Measurements from ENCODE around the gene CST8. TPM values are rescaled to one million over a fixed set of nuclear protein-coding genes. Genes with fewer than 3 reads are reported as not detected.

Gene CST8
- total RNA-seq, 1 donor from 2014 or later, result not detected

DNA sequence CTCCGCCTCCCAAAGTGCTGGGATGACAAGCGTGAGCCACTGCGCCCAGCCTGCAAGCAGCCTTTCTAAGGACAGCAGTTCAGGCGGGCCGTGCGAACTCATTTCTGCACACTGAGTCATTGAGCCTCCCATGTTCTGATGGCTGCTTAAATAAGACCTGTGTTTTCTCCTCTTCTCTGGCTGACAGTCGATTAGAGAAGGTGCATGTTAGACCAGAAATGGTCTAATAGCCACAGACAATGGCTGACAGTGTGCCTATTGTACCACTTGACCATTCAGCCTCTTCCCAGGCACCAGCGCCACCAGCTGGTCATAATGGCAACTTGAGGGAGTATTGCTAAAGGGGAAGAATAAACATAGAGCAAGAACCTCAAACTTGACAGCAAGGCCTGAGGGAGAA lies 44.4 kb upstream of the CST8 start:
- no peak overlapping the region for H3K4me3 ChIP-seq
- TF ChIP-seq POLR2A (IDR thresholded peaks at IDR 0.05) (no peak), POLR2AphosphoS5 (IDR thresholded peaks at IDR 0.05; ENCODE audit: insufficient read depth in 1 of 2, low read depth in 1 of 2) (no peak)
- TF ChIP-seq, protein P1, sequence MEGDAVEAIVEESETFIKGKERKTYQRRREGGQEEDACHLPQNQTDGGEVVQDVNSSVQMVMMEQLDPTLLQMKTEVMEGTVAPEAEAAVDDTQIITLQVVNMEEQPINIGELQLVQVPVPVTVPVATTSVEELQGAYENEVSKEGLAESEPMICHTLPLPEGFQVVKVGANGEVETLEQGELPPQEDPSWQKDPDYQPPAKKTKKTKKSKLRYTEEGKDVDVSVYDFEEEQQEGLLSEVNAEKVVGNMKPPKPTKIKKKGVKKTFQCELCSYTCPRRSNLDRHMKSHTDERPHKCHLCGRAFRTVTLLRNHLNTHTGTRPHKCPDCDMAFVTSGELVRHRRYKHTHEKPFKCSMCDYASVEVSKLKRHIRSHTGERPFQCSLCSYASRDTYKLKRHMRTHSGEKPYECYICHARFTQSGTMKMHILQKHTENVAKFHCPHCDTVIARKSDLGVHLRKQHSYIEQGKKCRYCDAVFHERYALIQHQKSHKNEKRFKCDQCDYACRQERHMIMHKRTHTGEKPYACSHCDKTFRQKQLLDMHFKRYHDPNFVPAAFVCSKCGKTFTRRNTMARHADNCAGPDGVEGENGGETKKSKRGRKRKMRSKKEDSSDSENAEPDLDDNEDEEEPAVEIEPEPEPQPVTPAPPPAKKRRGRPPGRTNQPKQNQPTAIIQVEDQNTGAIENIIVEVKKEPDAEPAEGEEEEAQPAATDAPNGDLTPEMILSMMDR (IDR thresholded peaks at IDR 0.05), result no peak
- H3K27me3 ChIP-seq, result no peaks in the 10 kb centered on the region
- H3K9me3 ChIP-seq, result no peaks in the 10 kb centered on the region
- H3K4me1 ChIP-seq, result no peaks in the 10 kb centered on the region
- no peaks in the 10 kb centered on the region for H3K36me3 ChIP-seq
- intact Hi-C loops (cut with DNase I), result loop anchor here (10.0 kb wide), 1 partner anchor 218 kb away; no protein-coding TSS in a partner anchor
- DNase-seq (ENCODE audit: extremely low spot score in 2 of 2), result no peak
- no peak overlapping the region for H3K27ac ChIP-seq

DNA sequence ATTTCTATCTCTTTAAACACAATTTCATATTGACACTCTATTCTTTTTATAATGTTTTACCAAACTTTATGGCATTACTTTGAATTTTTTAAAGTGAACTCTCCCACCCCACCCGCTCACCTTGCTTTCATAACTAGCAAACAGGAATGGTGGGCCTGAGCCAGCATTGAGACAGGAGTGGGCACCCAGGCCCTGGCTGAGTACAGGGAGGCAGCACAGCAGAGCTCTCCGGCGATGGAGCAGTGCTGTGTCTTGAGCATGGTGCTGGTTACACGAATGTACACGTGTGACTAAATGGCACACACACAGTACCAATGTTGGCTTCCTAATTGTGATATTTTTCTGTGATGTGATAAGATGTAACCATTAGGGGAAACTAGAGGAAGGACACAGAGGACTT lies 42.8 kb upstream of the CST8 start:
- H3K4me1 ChIP-seq, result no peaks in the 10 kb centered on the region
- H3K27me3 ChIP-seq, result no peaks in the 10 kb centered on the region
- TF ChIP-seq, protein P1 (IDR thresholded peaks at IDR 0.05), result no peak
- no peak for TF ChIP-seq POLR2AphosphoS5 (IDR thresholded peaks at IDR 0.05; ENCODE audit: insufficient read depth in 1 of 2, low read depth in 1 of 2)
- no peak for TF ChIP-seq POLR2A (IDR thresholded peaks at IDR 0.05)
- intact Hi-C loops (cut with DNase I), result loop anchor here (10.0 kb wide), 1 partner anchor 217 kb away; no protein-coding TSS in a partner anchor
- no peaks in the 10 kb centered on the region for H3K36me3 ChIP-seq
- DNase-seq (ENCODE audit: extremely low spot score in 2 of 2), result no peak
- no peaks in the 10 kb centered on the region for H3K9me3 ChIP-seq
- H3K4me3 ChIP-seq, result no peak overlapping the region
- H3K27ac ChIP-seq, result no peak overlapping the region

DNA sequence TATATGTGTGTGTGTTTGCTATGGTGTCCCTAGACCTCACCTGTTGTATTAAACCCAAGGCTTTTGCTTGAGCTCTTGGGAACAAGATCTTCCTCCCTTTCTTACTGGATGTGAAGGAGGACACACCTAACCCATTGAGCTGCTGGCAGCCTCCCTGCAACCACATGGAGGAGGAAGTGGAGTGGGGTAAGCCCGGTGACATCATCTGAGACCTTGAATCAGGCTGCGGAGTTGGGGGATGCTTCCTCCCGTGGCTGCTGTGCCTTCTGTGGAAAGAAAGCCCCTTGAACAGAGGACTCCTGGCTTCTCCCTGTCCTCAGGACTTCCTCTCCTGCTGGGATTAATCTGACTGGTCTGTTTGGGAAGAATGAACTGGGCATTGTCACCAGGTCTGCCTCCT lies 41.5 kb upstream of the CST8 start:
- TF ChIP-seq, protein P1 (IDR thresholded peaks at IDR 0.05), result no peak
- TF ChIP-seq POLR2A (IDR thresholded peaks at IDR 0.05), result no peak
- TF ChIP-seq POLR2AphosphoS5 (IDR thresholded peaks at IDR 0.05; ENCODE audit: insufficient read depth in 1 of 2, low read depth in 1 of 2), result no peak
- intact Hi-C loops (cut with DNase I), result loop anchor here (10.0 kb wide), 1 partner anchor 215 kb away; no protein-coding TSS in a partner anchor
- H3K27me3 ChIP-seq, result no peaks in the 10 kb centered on the region
- H3K36me3 ChIP-seq, result no peaks in the 10 kb centered on the region
- no peak overlapping the region for H3K27ac ChIP-seq
- DNase-seq (ENCODE audit: extremely low spot score in 2 of 2), result no peak
- no peaks in the 10 kb centered on the region for H3K4me1 ChIP-seq
- no peaks in the 10 kb centered on the region for H3K9me3 ChIP-seq
- H3K4me3 ChIP-seq, result no peak overlapping the region

DNA sequence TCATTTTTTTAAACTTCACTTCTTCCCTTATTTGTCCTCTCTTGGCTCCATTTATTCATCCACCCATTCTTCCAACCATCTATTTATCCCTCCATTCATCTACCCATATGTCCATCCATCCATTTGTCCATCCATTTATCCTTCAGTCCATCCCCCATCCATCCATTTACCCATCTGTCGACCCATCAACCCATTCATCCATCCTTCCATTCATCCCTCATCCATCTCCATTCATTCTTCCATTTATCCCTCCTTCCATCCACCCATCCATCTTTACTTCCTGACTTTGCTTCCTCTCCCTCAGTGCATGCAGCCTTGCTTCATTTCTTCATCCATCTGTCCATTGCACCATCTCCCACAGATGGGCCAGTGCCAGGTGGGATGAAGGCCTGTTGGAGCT lies 40.0 kb upstream of the CST8 start:
- no peaks in the 10 kb centered on the region for H3K36me3 ChIP-seq
- H3K4me3 ChIP-seq, result no peak overlapping the region
- TF ChIP-seq, protein P1 (IDR thresholded peaks at IDR 0.05), result no peak
- TF ChIP-seq POLR2AphosphoS5 (IDR thresholded peaks at IDR 0.05; ENCODE audit: insufficient read depth in 1 of 2, low read depth in 1 of 2) (no peak), POLR2A (IDR thresholded peaks at IDR 0.05) (no peak)
- DNase-seq (ENCODE audit: extremely low spot score in 2 of 2), result no peak
- no peak overlapping the region for H3K27ac ChIP-seq
- no peaks in the 10 kb centered on the region for H3K27me3 ChIP-seq
- intact Hi-C loops (cut with DNase I), result no loop called here
- H3K9me3 ChIP-seq, result no peaks in the 10 kb centered on the region
- no peaks in the 10 kb centered on the region for H3K4me1 ChIP-seq

DNA sequence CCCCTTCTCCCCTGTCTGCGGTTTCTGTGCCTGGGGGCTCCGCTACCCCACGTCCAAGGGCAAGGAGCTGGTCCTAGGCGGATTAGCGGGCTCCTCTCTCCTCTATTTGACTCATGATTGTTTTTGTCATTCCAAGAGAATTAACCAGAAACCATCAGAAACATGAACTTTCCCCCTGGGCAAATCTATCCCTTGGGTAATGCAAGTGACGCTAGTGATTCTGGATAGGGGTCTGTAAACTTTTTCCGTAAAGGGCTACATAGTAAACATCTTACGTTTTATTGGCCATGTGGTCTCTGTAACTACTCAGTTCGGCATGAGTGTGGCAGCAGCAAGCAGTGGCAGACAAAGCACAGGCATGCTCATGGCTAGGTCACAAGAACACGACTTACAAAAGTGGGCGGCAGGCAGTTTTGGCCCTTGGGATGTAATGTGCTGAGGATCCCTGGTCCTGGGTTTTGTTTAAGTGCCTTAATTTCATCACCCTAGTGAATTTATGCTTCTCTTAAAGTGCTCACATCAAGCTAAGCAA lies 38.9 kb upstream of the CST8 start:
- H3K36me3 ChIP-seq, result no peaks in the 10 kb centered on the region
- intact Hi-C loops (cut with DNase I), result no loop called here
- no peaks in the 10 kb centered on the region for H3K4me1 ChIP-seq
- no peak overlapping the region for H3K4me3 ChIP-seq
- no peak for DNase-seq (ENCODE audit: extremely low spot score in 2 of 2)
- H3K27me3 ChIP-seq, result no peaks in the 10 kb centered on the region
- H3K27ac ChIP-seq, result no peak overlapping the region
- H3K9me3 ChIP-seq, result no peaks in the 10 kb centered on the region
- no peak for TF ChIP-seq POLR2A (IDR thresholded peaks at IDR 0.05)
- TF ChIP-seq, protein P1 (IDR thresholded peaks at IDR 0.05), result no peak
- no peak for TF ChIP-seq POLR2AphosphoS5 (IDR thresholded peaks at IDR 0.05; ENCODE audit: insufficient read depth in 1 of 2, low read depth in 1 of 2)
